ENCODE measurements around the gene AXIN2.

DNA sequence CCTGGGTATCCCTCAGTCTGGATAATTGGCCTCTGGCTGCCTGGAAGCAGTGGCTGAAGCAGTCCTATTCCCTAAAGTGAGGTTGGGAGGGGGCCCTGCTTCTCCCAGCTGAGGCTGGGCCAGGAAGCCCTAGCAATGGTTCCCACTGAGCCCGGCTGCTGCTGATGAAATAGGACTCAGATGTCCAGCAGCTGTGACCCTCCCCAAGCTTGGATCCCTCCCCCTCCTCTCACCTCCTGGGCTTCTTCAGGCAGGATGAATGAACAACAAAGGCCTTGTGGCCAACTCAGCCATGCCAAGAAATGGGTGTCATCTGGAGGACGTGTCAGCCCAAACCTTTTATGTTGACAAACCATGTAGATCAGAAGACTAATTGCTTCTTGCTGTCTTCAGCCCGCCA is 42.0 kb downstream of the AXIN2 start:
- TF ChIP-seq, protein P1, sequence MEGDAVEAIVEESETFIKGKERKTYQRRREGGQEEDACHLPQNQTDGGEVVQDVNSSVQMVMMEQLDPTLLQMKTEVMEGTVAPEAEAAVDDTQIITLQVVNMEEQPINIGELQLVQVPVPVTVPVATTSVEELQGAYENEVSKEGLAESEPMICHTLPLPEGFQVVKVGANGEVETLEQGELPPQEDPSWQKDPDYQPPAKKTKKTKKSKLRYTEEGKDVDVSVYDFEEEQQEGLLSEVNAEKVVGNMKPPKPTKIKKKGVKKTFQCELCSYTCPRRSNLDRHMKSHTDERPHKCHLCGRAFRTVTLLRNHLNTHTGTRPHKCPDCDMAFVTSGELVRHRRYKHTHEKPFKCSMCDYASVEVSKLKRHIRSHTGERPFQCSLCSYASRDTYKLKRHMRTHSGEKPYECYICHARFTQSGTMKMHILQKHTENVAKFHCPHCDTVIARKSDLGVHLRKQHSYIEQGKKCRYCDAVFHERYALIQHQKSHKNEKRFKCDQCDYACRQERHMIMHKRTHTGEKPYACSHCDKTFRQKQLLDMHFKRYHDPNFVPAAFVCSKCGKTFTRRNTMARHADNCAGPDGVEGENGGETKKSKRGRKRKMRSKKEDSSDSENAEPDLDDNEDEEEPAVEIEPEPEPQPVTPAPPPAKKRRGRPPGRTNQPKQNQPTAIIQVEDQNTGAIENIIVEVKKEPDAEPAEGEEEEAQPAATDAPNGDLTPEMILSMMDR (IDR thresholded peaks at IDR 0.05) = no peak
- no peak for TF ChIP-seq POLR2A (IDR thresholded peaks at IDR 0.05)

Data from thyroid gland (tissue), 4 donors.